ENCODE results near the gene YY1. TPM values are rescaled to one million over a fixed set of nuclear protein-coding genes. Genes with fewer than 3 reads are reported as not detected.

The YY1 gene
- total RNA-seq, 5 donors from 2014 or later (not counting 1 experiment from before 2014, with no cell fraction given), result 67.5 to 86.5 (median 74.2) TPM

DNA sequence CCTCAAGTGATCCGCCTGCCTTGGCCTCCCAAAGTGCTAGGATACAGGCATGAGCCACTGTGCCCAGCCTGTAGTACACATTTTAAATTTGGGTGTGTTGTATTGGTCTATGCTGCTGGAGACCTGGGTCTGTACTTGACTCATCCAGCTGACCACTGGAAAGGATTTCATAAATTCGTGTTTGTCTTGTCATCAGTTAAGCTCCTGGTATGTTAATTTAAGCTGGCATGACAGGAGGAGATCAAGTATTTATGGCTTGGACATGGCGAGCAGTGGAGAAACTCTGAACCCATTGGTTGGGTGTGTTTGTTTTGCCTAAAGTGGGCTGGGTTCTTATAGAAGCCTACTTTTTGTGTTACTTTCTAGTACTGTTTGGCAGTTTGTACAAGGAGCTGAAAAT lies 24.2 kb downstream of the YY1 start:
- Mint-ChIP-seq H3K4me1 (peaks cover 85 to 88% (median 87%) of the 10 kb centered on the region in 3 donors), H3K27ac (peak overlapping the region in 1 of 2 donors; percentile 77), H3K4me3 (peak overlapping the region in 1 of 3 donors; percentile 28), H3K9me3 (no peaks in the 10 kb centered on the region), H3K27me3 (no peaks in the 10 kb centered on the region), H3K36me3 (peaks cover 18% of the 10 kb centered on the region)
- ChIA-PET CTCF (interaction anchor here (0.5 to 1.3 kb wide), 4 partner anchors 22 to 1611 kb away, joined by 3 to 8 read pairs (median 4); no protein-coding TSS in a partner anchor), POLR2A (interaction anchor here in 1 of 2 donors (0.6 kb wide), 2 partner anchors 100 to 1680 kb away, joined by 3 to 8 read pairs; no protein-coding TSS in a partner anchor)
- no peaks in the 10 kb centered on the region for H3K27me3 ChIP-seq (replicated peaks in 1 of 2; ENCODE audit: control insufficient read depth in 2 of 2, extremely low read depth in 1 of 2, insufficient read depth in 2 of 2, low read length in 1 of 2)
- WGBS (ENCODE audit: insufficient coverage), result 88% methylated on average over 3 of the region's 3 CpGs
- H3K4me1 ChIP-seq (ENCODE audit: control insufficient read depth in 1 of 2, extremely low read depth in 1 of 2, insufficient read depth in 2 of 2, low read length in 2 of 2), result peaks cover 1 to 70% of the 10 kb centered on the region in 2 experiments
- no peak for ATAC-seq (replicated peaks in 1 of 4)
- H3K9me3 ChIP-seq, result no peaks in the 10 kb centered on the region
- H3K27ac ChIP-seq (ENCODE audit: low read length), result no peak overlapping the region
- H3K4me3 ChIP-seq (ENCODE audit: control insufficient read depth in 1 of 2, extremely low read depth in 1 of 2, low read length in 1 of 2), result no peak overlapping the region
- no peak for DNase-seq
- peaks cover 4 to 33% of the 10 kb centered on the region in 2 donors for H3K36me3 ChIP-seq (ENCODE audit: control insufficient read depth in 2 of 2, extremely low read depth in 1 of 2, insufficient read depth in 1 of 2, low read length in 1 of 2)

- Histone ChIP-seq H3K9me3 (no peaks in the 10 kb centered on the region), H3K36me3 (ENCODE audit: control insufficient read depth in 2 of 2, extremely low read depth in 1 of 2, insufficient read depth in 1 of 2, low read length in 1 of 2) (peaks cover 4 to 25% of the 10 kb centered on the region in 2 donors), H3K4me3 (ENCODE audit: control insufficient read depth in 1 of 2, extremely low read depth in 1 of 2, low read length in 1 of 2) (no peak overlapping the region), H3K27me3 (replicated peaks in 1 of 2; ENCODE audit: control insufficient read depth in 2 of 2, extremely low read depth in 1 of 2, insufficient read depth in 2 of 2, low read length in 1 of 2) (no peaks in the 10 kb centered on the region), H3K27ac (ENCODE audit: low read length) (no peak overlapping the region), H3K4me1 (ENCODE audit: control insufficient read depth in 1 of 2, extremely low read depth in 1 of 2, insufficient read depth in 2 of 2, low read length in 2 of 2) (peaks cover 0 to 41% of the 10 kb centered on the region in 2 experiments)
- CTCF ChIA-PET, result interaction anchor here in 1 of 2 donors (1.5 kb wide), 1 partner anchor 75 kb away, joined by 4 read pairs; no protein-coding TSS in a partner anchor
- DNase-seq (no peak), ATAC-seq (replicated peaks in 1 of 4) (no peak)
- H3K4me3 Mint-ChIP-seq, result no peak overlapping the region
- no peaks in the 10 kb centered on the region for H3K9me3 Mint-ChIP-seq
- no peaks in the 10 kb centered on the region for H3K27me3 Mint-ChIP-seq
- H3K27ac Mint-ChIP-seq, result peak overlapping the region in 1 of 2 donors; percentile 48
- POLR2A ChIA-PET, result interaction anchor here in 1 of 2 donors (0.6 kb wide), 1 partner anchor 14 kb away, joined by 6 read pairs; no protein-coding TSS in a partner anchor
- H3K36me3 Mint-ChIP-seq, result peaks cover 18% of the 10 kb centered on the region
- peaks cover 63 to 74% (median 73%) of the 10 kb centered on the region in 3 donors for H3K4me1 Mint-ChIP-seq
- 100% methylated on average over 6 of the region's 7 CpGs for WGBS (ENCODE audit: insufficient coverage)
Measured at GRCh38 chr14:100267990-100268389, 29.0 kb downstream of the YY1 start.

GRCh38 chr14:100268591-100269207 lies 29.8 kb downstream of the YY1 start:
- H3K36me3 Mint-ChIP-seq, result peaks cover 10% of the 10 kb centered on the region
- POLR2A ChIA-PET, result interaction anchor here (0.8 to 1.0 kb wide), 2 partner anchors 15 to 28 kb away, joined by 3 to 4 read pairs; no protein-coding TSS in a partner anchor
- no peak for ATAC-seq (replicated peaks in 1 of 4)

GRCh38 chr14:100271247-100271939 lies 32.4 kb downstream of the YY1 start:
- H3K36me3 ChIP-seq (ENCODE audit: control insufficient read depth in 2 of 2, extremely low read depth in 1 of 2, insufficient read depth in 1 of 2, low read length in 1 of 2), result peaks cover 0 to 19% of the 10 kb centered on the region in 2 donors
- WGBS (ENCODE audit: insufficient coverage), result 100% methylated on average over 3 of the region's 10 CpGs
- ATAC-seq (replicated peaks in 1 of 4) (no peak), DNase-seq (peak in 19 of 35 experiments; percentile 15 to 54 (median 29))
- Mint-ChIP-seq H3K36me3 (peaks cover 18% of the 10 kb centered on the region), H3K4me3 (no peak overlapping the region), H3K27me3 (no peaks in the 10 kb centered on the region), H3K4me1 (peaks cover 55 to 79% (median 76%) of the 10 kb centered on the region in 3 donors), H3K9me3 (no peaks in the 10 kb centered on the region), H3K27ac (peak overlapping the region in 1 of 2 donors; percentile 5)
- no peak overlapping the region for H3K4me3 ChIP-seq (ENCODE audit: control insufficient read depth in 1 of 2, extremely low read depth in 1 of 2, low read length in 1 of 2)
- no peaks in the 10 kb centered on the region for H3K27me3 ChIP-seq (replicated peaks in 1 of 2; ENCODE audit: control insufficient read depth in 2 of 2, extremely low read depth in 1 of 2, insufficient read depth in 2 of 2, low read length in 1 of 2)
- no peaks in the 10 kb centered on the region for H3K9me3 ChIP-seq
- POLR2A ChIA-PET, result interaction anchor here in 1 of 2 donors (0.6 kb wide), 1 partner anchor 201 kb away, joined by 4 read pairs; no protein-coding TSS in a partner anchor
- H3K27ac ChIP-seq (ENCODE audit: low read length), result no peak overlapping the region
- CTCF ChIA-PET, result interaction anchor here in 1 of 2 donors (0.7 kb wide), 1 partner anchor 20 kb away, joined by 4 read pairs; no protein-coding TSS in a partner anchor
- peaks cover 4 to 17% of the 10 kb centered on the region in 2 experiments for H3K4me1 ChIP-seq (ENCODE audit: control insufficient read depth in 1 of 2, extremely low read depth in 1 of 2, insufficient read depth in 2 of 2, low read length in 2 of 2)

More at GRCh38 chr14:100268591-100269207, 29.8 kb downstream of the YY1 start:
- H3K27me3 ChIP-seq (replicated peaks in 1 of 2; ENCODE audit: control insufficient read depth in 2 of 2, extremely low read depth in 1 of 2, insufficient read depth in 2 of 2, low read length in 1 of 2), result no peaks in the 10 kb centered on the region
- Mint-ChIP-seq H3K4me1 (peaks cover 56 to 72% (median 71%) of the 10 kb centered on the region in 3 donors), H3K9me3 (no peaks in the 10 kb centered on the region), H3K27ac (peak overlapping the region; percentile 7 to 25), H3K27me3 (no peaks in the 10 kb centered on the region), H3K4me3 (no peak overlapping the region)
- CTCF ChIA-PET, result interaction anchor here in 1 of 2 donors (0.7 to 1.4 kb wide), 5 partner anchors 9 to 28 kb away, joined by 3 to 5 read pairs (median 4); no protein-coding TSS in a partner anchor
- no peak for DNase-seq
- H3K27ac ChIP-seq (ENCODE audit: low read length), result no peak overlapping the region
- no peaks in the 10 kb centered on the region for H3K9me3 ChIP-seq
- no CpG with 5 or more reads among the region's 7 CpGs for WGBS (ENCODE audit: insufficient coverage)
- no peak overlapping the region for H3K4me3 ChIP-seq (ENCODE audit: control insufficient read depth in 1 of 2, extremely low read depth in 1 of 2, low read length in 1 of 2)
- H3K4me1 ChIP-seq (ENCODE audit: control insufficient read depth in 1 of 2, extremely low read depth in 1 of 2, insufficient read depth in 2 of 2, low read length in 2 of 2), result peaks cover 0 to 38% of the 10 kb centered on the region in 2 experiments
- peaks cover 0 to 18% of the 10 kb centered on the region in 2 donors for H3K36me3 ChIP-seq (ENCODE audit: control insufficient read depth in 2 of 2, extremely low read depth in 1 of 2, insufficient read depth in 1 of 2, low read length in 1 of 2)

GRCh38 chr14:100274250-100274649 lies 35.3 kb downstream of the YY1 start:
- ATAC-seq (replicated peaks in 1 of 4), result no peak
- CTCF ChIA-PET, result interaction anchor here in 1 of 2 donors (1.6 kb wide), 1 partner anchor 15 kb away, joined by 3 read pairs; no protein-coding TSS in a partner anchor
- no peak for DNase-seq
- no peaks in the 10 kb centered on the region for H3K9me3 ChIP-seq
- no CpG with 5 or more reads among the region's 4 CpGs for WGBS (ENCODE audit: insufficient coverage)
- Mint-ChIP-seq H3K27ac (peak overlapping the region; percentile 70 to 71), H3K9me3 (no peaks in the 10 kb centered on the region), H3K27me3 (no peaks in the 10 kb centered on the region), H3K4me1 (peaks cover 38 to 71% (median 69%) of the 10 kb centered on the region in 3 donors), H3K36me3 (peaks cover 22% of the 10 kb centered on the region), H3K4me3 (no peak overlapping the region)
- POLR2A ChIA-PET, result no interaction called here
- no peak overlapping the region for H3K27ac ChIP-seq (ENCODE audit: low read length)
- H3K4me1 ChIP-seq (ENCODE audit: control insufficient read depth in 1 of 2, extremely low read depth in 1 of 2, insufficient read depth in 2 of 2, low read length in 2 of 2), result peaks cover 4 to 15% of the 10 kb centered on the region in 2 experiments
- H3K4me3 ChIP-seq (ENCODE audit: control insufficient read depth in 1 of 2, extremely low read depth in 1 of 2, low read length in 1 of 2), result no peak overlapping the region
- peaks cover 0 to 23% of the 10 kb centered on the region in 2 donors for H3K36me3 ChIP-seq (ENCODE audit: control insufficient read depth in 2 of 2, extremely low read depth in 1 of 2, insufficient read depth in 1 of 2, low read length in 1 of 2)
- H3K27me3 ChIP-seq (replicated peaks in 1 of 2; ENCODE audit: control insufficient read depth in 2 of 2, extremely low read depth in 1 of 2, insufficient read depth in 2 of 2, low read length in 1 of 2), result no peaks in the 10 kb centered on the region

GRCh38 chr14:100275214-100275613 lies 36.3 kb downstream of the YY1 start:
- ChIA-PET POLR2A (no interaction called here), CTCF (no interaction called here)
- Mint-ChIP-seq H3K9me3 (no peaks in the 10 kb centered on the region), H3K36me3 (peaks cover 22% of the 10 kb centered on the region), H3K4me3 (no peak overlapping the region), H3K4me1 (peaks cover 41 to 70% (median 70%) of the 10 kb centered on the region in 3 donors), H3K27me3 (no peaks in the 10 kb centered on the region), H3K27ac (peak overlapping the region; percentile 70 to 71)
- Histone ChIP-seq H3K4me3 (ENCODE audit: control insufficient read depth in 1 of 2, extremely low read depth in 1 of 2, low read length in 1 of 2) (no peak overlapping the region), H3K36me3 (ENCODE audit: control insufficient read depth in 2 of 2, extremely low read depth in 1 of 2, insufficient read depth in 1 of 2, low read length in 1 of 2) (peaks cover 0 to 29% of the 10 kb centered on the region in 2 donors), H3K9me3 (no peaks in the 10 kb centered on the region), H3K4me1 (ENCODE audit: control insufficient read depth in 1 of 2, extremely low read depth in 1 of 2, insufficient read depth in 2 of 2, low read length in 2 of 2) (peaks cover 4 to 18% of the 10 kb centered on the region in 2 experiments), H3K27ac (ENCODE audit: low read length) (no peak overlapping the region), H3K27me3 (replicated peaks in 1 of 2; ENCODE audit: control insufficient read depth in 2 of 2, extremely low read depth in 1 of 2, insufficient read depth in 2 of 2, low read length in 1 of 2) (no peaks in the 10 kb centered on the region)
- ATAC-seq (replicated peaks in 1 of 4) (no peak), DNase-seq (no peak)
- 26% methylated on average over 5 of the region's 7 CpGs for WGBS (ENCODE audit: insufficient coverage)
